Measurements from ENCODE around the gene OR6Y1. TPM values are rescaled to one million over a fixed set of nuclear protein-coding genes. Genes with fewer than 3 reads are reported as not detected.

The OR6Y1 gene
- polyA plus RNA-seq, 1 of the 3 experiments (the other 2 are of a cell fraction) = not detected

- TF ChIP-seq, protein P1, sequence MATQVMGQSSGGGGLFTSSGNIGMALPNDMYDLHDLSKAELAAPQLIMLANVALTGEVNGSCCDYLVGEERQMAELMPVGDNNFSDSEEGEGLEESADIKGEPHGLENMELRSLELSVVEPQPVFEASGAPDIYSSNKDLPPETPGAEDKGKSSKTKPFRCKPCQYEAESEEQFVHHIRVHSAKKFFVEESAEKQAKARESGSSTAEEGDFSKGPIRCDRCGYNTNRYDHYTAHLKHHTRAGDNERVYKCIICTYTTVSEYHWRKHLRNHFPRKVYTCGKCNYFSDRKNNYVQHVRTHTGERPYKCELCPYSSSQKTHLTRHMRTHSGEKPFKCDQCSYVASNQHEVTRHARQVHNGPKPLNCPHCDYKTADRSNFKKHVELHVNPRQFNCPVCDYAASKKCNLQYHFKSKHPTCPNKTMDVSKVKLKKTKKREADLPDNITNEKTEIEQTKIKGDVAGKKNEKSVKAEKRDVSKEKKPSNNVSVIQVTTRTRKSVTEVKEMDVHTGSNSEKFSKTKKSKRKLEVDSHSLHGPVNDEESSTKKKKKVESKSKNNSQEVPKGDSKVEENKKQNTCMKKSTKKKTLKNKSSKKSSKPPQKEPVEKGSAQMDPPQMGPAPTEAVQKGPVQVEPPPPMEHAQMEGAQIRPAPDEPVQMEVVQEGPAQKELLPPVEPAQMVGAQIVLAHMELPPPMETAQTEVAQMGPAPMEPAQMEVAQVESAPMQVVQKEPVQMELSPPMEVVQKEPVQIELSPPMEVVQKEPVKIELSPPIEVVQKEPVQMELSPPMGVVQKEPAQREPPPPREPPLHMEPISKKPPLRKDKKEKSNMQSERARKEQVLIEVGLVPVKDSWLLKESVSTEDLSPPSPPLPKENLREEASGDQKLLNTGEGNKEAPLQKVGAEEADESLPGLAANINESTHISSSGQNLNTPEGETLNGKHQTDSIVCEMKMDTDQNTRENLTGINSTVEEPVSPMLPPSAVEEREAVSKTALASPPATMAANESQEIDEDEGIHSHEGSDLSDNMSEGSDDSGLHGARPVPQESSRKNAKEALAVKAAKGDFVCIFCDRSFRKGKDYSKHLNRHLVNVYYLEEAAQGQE (IDR thresholded peaks at IDR 0.05; ENCODE audit: low read depth, low read length) = no peak
- TF ChIP-seq EZH2phosphoT487 (IDR thresholded peaks at IDR 0.05; ENCODE audit: borderline replicate concordance, low read depth) = no peak
- no peak for TF ChIP-seq RCOR1 (IDR thresholded peaks at IDR 0.05; ENCODE audit: low read length)
- no peak for TF ChIP-seq TEAD4 (IDR thresholded peaks at IDR 0.05; ENCODE audit: borderline replicate concordance, insufficient read depth)
- TF ChIP-seq SIN3A (IDR thresholded peaks at IDR 0.05; ENCODE audit: borderline replicate concordance, low read depth, low read length) = no peak
Measured at GRCh38 chr1:158564608-158565007, 10.4 kb upstream of the OR6Y1 start (continued).

DNA sequence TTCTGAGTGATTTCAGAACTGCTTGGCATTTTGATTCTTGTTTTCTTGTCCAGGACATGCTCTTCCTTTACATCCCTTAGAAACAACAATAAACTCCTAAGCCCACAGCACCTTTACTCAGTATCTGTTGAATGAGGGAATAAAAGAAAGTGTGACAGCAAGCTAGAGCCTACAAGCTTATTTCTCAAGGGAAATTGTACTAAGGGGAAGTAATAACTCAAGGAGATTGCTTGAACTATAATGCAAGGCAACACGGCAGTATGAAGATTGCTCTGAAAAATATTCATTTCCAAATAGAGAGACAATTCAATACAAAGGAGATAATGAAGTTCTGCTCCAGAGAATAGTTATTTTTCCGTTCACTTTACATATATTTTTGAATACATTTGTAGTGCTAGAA lies 9.6 kb upstream of the OR6Y1 start:
- Histone ChIP-seq H3K4me3 (ENCODE audit: low read depth in 2 of 2, low read length in 1 of 2) (no peak overlapping the region), H3F3A (replicated peaks; ENCODE audit: insufficient read depth) (no peaks in the 10 kb centered on the region), H3K9ac (no peak overlapping the region), H3K4me1 (ENCODE audit: control insufficient read depth in 1 of 2, insufficient read depth in 2 of 2, low read depth in 1 of 2, low read length in 1 of 2) (no peaks in the 10 kb centered on the region), H3K9me3 (no peaks in the 10 kb centered on the region), H2AFZ (ENCODE audit: low read depth) (no peak overlapping the region), H3K36me3 (replicated peaks in 1 of 2; ENCODE audit: control insufficient read depth in 1 of 2, insufficient read depth in 2 of 2, low read length in 1 of 2) (no peaks in the 10 kb centered on the region), H3K79me2 (ENCODE audit: insufficient read depth) (no peaks in the 10 kb centered on the region), H3K4me2 (no peak overlapping the region), H3K27ac (ENCODE audit: low read depth in 2 of 2, low read length in 1 of 2) (no peak overlapping the region), H3K27me3 (ENCODE audit: insufficient read depth) (no peaks in the 10 kb centered on the region; the same call in 1 of the 2 replicates), H3K9me2 (no peaks in the 10 kb centered on the region), H4K20me1 (ENCODE audit: insufficient read depth) (no peaks in the 10 kb centered on the region)
- WGBS (ENCODE audit: low lambda C conversion rate) = 0% methylated on average over 2 of the region's 2 CpGs
- TF ChIP-seq GABPA (IDR thresholded peaks at IDR 0.05; ENCODE audit: low read depth) = no peak
- TF ChIP-seq CTCF (IDR thresholded peaks at IDR 0.05) = no peak
- TF ChIP-seq GATA2 (CRISPR knock-in tag; IDR thresholded peaks at IDR 0.05) = no peak
- no peak for TF ChIP-seq RXRA (IDR thresholded peaks at IDR 0.05; ENCODE audit: borderline replicate concordance, low read depth)
- ChIA-PET POLR2A (no interaction called here), CTCF (no interaction called here)
- DNase-seq = no peak

DNA sequence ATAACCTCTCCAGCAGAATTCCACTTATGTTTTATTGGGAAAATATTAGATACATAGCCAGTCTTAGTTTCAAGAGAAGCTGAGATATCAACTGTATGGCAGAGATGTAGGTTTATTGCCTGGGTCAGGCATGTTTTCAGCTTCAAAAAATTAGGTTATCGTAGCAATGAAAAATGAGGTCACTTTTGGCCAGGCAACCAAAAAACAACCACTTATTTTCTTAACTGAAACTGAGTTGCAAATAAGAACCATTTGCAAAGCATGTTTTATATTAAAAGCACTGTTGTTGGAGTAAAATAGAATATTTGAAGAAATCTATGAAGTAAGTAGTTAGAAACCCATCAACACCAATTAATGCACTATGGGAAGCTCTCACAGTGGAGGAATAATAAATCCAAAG lies 5.5 kb upstream of the OR6Y1 start:
- Histone ChIP-seq H3K4me2 (no peak overlapping the region), H3F3A (replicated peaks; ENCODE audit: insufficient read depth) (no peaks in the 10 kb centered on the region), H3K4me3 (ENCODE audit: low read depth in 2 of 2, low read length in 1 of 2) (no peak overlapping the region), H3K79me2 (ENCODE audit: insufficient read depth) (no peaks in the 10 kb centered on the region), H3K9ac (no peak overlapping the region), H4K20me1 (ENCODE audit: insufficient read depth) (no peaks in the 10 kb centered on the region), H3K4me1 (ENCODE audit: control insufficient read depth in 1 of 2, insufficient read depth in 2 of 2, low read depth in 1 of 2, low read length in 1 of 2) (no peaks in the 10 kb centered on the region; a peak in 1 of 4 replicates), H3K27me3 (ENCODE audit: insufficient read depth) (no peaks in the 10 kb centered on the region; the same call in 1 of the 2 replicates), H3K9me2 (no peaks in the 10 kb centered on the region; the same call in 1 of the 2 replicates), H3K36me3 (replicated peaks in 1 of 2; ENCODE audit: control insufficient read depth in 1 of 2, insufficient read depth in 2 of 2, low read length in 1 of 2) (no peaks in the 10 kb centered on the region), H2AFZ (ENCODE audit: low read depth) (no peak overlapping the region), H3K27ac (ENCODE audit: low read depth in 2 of 2, low read length in 1 of 2) (no peak overlapping the region), H3K9me3 (no peaks in the 10 kb centered on the region)
- CTCF ChIA-PET = interaction anchor here (1.1 kb wide), 1 partner anchor 13 kb away, joined by 4 read pairs; no protein-coding TSS in a partner anchor
- POLR2A ChIA-PET = no interaction called here
- DNase-seq = no peak
- WGBS (ENCODE audit: low lambda C conversion rate) = 0% methylated on average over 1 of the region's 1 CpG
- TF ChIP-seq, protein P2, sequence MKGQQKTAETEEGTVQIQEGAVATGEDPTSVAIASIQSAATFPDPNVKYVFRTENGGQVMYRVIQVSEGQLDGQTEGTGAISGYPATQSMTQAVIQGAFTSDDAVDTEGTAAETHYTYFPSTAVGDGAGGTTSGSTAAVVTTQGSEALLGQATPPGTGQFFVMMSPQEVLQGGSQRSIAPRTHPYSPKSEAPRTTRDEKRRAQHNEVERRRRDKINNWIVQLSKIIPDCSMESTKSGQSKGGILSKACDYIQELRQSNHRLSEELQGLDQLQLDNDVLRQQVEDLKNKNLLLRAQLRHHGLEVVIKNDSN (IDR thresholded peaks at IDR 0.05; ENCODE audit: borderline replicate concordance, low read depth) = no peak
- TF ChIP-seq CTCF (IDR thresholded peaks at IDR 0.05) = no peak
- no peak for TF ChIP-seq TEAD4 (IDR thresholded peaks at IDR 0.05; ENCODE audit: borderline replicate concordance, insufficient read depth)
- TF ChIP-seq RXRA (IDR thresholded peaks at IDR 0.05; ENCODE audit: borderline replicate concordance, low read depth) = no peak
- no peak for TF ChIP-seq RCOR1 (IDR thresholded peaks at IDR 0.05; ENCODE audit: low read length)
- TF ChIP-seq FOXM1 (IDR thresholded peaks at IDR 0.05; ENCODE audit: low read depth) = no peak
- no peak for TF ChIP-seq YY1 (IDR thresholded peaks at IDR 0.05; ENCODE audit: low read depth)
- TF ChIP-seq, protein P3, sequence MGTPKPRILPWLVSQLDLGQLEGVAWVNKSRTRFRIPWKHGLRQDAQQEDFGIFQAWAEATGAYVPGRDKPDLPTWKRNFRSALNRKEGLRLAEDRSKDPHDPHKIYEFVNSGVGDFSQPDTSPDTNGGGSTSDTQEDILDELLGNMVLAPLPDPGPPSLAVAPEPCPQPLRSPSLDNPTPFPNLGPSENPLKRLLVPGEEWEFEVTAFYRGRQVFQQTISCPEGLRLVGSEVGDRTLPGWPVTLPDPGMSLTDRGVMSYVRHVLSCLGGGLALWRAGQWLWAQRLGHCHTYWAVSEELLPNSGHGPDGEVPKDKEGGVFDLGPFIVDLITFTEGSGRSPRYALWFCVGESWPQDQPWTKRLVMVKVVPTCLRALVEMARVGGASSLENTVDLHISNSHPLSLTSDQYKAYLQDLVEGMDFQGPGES (IDR thresholded peaks at IDR 0.05; ENCODE audit: low read depth, low read length) = no peak
- TF ChIP-seq NRF1 (IDR thresholded peaks at IDR 0.05; ENCODE audit: low read depth, low read length) = no peak
- no peak for TF ChIP-seq MEF2A (IDR thresholded peaks at IDR 0.05; ENCODE audit: borderline replicate concordance, low read depth)
